GM21786 (cell line): ENCODE data around the gene CCL25.
"Not testable (repeated sequence)": the region's sequence is repeated elsewhere in the genome, so short reads cannot be mapped to it uniquely, and the experiment has no call there.

Source experiments
- ATAC-seq: cut with Tn5 transposase; IDR thresholded peaks from one replicate; pipeline ENCODE4 v1.9.1; 2021; ENCODE audit not compliant: unreplicated experiment

Gene CCL25, protein sequence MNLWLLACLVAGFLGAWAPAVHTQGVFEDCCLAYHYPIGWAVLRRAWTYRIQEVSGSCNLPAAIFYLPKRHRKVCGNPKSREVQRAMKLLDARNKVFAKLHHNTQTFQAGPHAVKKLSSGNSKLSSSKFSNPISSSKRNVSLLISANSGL

DNA sequence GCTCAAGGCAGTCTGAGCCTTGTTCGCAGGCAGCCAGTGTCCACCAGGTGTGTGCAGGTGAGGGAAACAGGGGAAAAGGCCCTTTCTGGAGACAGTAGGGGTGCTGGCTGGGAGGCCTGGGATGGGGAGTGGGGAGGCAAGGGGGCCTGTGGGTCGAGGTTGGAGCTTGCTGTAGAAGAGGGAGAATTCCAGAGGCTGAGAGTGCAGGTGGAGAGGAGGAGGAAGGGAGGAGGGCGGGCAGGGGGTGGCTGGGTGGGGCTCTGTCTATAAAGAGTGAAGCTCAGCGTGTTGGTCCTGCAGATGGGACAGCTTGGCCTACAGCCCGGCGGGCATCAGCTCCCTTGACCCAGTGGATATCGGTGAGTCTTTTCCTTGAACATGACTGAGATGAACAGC is at the start of gene CCL25:
CCL25 (plus strand) TSS at position 297 of the 396 bp plus-strand sequence. CDS start 290 bp downstream, outside the sequence.
- ATAC-seq, result no peak

DNA sequence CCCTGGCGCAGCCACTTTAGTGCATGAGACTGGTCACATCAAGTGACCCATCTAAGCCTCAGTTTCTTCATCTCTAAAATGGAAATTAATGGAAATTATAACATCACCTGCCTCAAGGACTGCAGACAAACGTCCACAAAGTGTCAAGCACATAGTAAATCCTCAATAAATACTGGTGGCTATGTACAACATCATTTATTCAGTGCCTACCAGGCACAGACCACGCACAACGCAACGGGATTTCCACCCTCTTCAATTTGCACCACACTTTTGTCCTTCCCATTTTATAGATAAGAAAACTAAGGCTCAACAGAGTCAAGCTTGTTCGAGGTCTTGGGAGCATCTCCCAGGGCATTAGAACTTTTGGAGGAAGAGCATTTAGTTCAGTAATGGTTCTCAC is 48.6 kb upstream of the CCL25 start:
- no peak for ATAC-seq

DNA sequence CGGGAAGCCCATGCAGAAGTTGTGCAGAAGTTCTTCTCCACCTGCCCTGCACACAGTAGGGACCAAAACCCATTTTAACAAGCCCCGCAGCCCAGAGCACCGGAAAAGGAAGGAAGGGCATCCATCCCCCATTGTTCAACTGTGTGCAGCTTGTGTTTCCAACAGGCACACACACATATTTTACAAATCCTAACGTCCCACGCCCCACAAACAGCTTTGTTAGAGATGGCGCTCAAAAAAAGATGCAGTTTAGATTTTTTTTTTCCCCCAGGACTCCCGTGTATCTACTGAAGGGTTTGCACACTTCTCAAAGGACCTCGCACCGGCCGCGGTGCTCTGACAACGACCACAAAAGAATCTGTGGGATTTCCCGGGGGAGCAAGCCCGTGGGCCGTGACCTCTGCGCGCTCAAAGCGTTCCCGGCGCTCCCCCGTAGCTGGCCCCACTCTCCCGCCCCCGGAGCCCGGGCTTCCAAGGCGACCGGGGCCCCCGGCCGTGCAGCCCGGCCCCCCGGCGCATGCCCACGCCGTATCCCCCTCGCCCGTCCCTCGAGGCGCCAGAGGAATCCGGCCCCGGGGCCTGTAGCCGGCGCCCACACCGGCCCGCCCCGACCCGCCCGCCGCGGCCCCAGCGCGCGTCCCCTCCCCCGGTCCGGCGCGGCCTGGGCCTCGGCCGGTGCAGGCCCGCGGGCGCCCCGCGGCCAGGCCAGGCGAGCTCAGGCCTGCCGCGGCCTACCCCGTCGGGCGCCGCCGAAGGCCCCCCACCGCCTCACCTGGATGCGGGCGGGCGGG is 47.6 kb upstream of the CCL25 start:
- peak; percentile 8 for ATAC-seq

DNA sequence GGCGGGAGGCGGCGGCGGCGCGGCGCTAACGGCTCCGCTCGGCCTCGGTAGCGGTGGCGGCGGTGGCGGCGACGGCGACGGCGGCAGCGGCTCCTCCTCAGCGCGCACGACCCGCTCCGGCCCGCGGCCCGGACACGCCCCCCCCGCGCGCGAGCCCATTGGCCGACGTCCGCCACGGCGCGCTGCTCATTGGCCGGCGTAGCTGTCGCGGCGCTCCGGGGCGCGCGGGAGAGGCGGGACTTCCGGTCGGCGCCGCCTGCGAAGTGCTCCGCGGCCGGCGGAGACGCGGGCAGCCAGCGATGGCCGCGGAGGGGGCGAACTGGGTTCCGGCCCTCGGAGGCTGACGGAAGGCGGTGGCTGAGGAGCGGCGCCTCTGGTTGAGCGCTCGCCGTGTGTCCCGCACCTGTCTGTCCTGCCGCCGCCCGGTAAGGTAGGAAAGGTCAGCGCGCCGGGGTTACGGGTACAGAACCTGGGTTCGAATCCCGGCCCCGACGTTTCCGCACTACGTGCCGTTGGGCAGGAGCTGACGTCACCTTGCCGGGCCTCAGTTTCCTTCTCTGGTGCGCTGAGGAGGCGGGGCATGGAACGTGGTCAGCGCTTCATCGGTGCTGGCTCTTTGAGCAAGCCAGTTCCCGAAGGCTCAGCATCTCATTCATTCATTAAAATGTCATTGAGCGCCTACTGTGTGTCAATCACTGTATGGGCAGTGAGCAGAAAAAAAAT is 46.9 kb upstream of the CCL25 start, which contains the start of gene ELAVL1:
ELAVL1 (minus strand) TSS at position 108 of the 723 bp plus-strand sequence. CDS start 13,826 bp downstream, outside the sequence.
- peak; percentile 57 for ATAC-seq

DNA sequence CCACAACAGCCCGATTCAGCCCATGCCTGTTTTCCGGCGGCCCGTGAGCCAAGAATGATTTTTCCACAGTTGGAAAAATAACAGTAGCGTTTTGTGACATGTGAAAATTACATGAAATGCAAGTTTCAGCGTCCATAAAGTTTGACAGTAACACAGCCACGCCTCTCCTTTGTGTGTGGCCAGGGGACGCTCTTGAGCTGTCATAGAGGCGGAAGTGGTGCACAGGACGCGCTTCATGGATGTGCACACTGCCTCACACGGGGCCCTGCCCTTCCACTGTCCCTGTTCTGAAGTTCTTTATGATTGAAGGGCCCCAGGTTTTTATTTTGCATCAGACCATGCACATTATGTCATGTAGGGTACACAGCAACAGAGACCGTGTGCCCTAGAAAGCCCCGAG is 34.8 kb upstream of the CCL25 start:
- ATAC-seq, result no peak

DNA sequence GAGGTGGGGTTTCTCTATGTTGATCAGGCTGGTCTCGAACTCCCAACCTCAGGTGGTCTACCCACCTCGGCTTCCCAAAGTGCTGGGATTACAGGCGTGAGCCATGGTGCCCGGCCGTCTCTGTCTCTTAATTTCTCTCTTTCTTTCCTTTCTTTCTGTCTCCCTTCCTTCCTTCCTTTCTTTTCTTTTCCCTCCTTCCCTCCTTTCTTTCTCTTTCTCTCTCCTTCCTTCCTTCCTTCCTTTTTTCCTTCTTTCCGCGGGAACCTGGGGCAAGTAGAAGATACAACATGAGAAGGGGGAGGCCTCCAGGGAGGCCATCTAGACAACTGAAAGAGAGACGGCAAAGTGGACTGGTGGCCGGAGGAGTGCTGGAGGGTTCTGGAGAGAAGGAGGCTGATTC is 31.9 kb upstream of the CCL25 start:
- no peak for ATAC-seq

DNA sequence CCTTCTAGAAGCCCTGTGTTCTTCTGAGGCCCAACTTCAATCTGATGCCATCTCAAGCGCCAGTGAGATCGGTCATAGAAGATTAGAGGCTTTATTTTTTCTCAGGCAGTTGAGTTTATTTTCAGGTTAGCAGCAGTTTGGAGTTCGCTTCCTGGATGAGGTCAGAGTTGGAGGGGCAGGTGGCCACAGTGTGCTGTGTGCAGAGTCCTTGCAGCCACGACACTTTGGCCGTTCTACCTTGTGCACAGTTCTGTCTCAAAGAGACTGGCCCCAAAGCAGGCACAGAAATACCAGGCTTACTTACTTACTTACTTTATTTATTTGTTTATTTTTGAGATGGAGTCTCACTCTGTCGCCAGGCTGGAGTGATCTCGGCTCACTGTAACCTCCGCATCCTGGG is 31.2 kb upstream of the CCL25 start:
- ATAC-seq, result no peak

DNA sequence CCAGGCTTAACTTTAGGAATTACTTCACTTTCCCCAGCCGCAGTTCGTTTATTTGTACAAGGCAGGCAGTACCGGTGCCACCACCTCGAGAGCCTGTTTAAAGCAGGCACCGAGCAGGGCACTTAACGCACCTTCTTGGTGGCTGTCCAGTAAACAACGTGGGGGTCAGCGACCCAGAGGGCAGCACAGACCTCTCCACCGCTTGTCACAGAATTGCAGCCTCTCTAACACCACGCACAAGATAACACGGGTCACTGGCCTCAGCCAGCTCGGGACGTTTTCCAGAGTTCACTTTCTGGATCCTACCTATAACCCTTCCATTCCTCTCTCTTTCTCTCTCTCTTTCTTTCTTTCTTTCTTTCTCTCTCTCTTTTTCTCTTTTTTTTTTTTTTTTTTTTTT is 30.3 kb upstream of the CCL25 start:
- no peak for ATAC-seq

DNA sequence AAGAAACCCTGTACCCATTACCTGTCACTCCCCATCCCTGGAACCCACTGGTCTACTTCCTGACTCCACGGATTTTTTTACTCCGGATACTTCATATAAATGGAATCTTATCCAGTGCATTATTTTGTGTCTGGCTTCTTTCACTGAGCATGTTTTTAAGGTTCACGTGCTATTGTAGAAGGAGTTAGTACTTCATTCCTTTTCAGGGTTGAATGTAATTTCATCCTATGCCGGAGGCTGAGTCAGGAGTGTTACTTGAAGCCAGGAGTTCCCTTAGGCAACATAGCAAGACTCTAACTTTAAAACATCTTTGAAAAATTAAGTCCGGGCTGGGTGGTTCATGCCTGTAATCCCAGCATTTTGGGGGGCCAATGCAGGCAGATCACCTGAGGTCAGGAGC is 29.2 kb upstream of the CCL25 start:
- no peak for ATAC-seq

DNA sequence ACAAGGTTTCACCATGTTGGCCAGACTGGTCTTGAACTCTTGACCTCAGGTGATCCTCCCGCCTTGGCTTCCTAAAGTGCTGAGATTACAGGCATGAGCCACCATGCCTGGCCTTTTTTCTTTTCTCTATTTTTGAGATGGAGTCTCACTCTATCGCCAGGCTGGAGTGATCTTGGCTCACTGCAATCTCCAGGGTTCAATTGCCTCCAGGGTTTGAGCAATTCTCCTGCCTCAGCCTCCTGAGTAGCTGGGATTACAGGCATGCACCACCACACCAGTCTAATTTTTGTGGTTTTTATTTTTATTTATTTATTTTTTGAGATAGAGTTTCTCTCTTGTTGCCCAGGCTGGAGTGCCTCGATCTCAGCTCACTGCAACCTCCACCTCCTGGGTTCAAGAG is 28.3 kb upstream of the CCL25 start:
- ATAC-seq, result not testable (repeated sequence)

DNA sequence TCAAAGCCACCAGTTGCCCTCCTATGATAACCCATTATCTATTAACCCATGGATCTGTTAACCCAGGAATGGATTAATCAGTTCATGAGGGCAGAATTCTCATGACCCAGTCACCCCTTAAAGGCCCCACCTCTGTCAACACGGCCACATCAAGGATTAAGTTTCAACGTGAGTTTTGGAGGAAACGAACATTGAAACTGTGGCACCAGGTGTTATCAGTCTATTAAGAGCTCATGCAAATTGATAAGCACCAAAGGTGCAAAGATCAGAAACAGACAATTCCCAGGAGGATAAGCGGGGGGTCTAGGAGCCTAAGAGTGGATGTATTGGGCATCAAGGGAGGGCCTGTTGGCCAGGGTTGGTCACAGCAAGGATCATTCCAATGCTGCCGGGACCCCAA is 27.2 kb upstream of the CCL25 start:
- no peak for ATAC-seq

DNA sequence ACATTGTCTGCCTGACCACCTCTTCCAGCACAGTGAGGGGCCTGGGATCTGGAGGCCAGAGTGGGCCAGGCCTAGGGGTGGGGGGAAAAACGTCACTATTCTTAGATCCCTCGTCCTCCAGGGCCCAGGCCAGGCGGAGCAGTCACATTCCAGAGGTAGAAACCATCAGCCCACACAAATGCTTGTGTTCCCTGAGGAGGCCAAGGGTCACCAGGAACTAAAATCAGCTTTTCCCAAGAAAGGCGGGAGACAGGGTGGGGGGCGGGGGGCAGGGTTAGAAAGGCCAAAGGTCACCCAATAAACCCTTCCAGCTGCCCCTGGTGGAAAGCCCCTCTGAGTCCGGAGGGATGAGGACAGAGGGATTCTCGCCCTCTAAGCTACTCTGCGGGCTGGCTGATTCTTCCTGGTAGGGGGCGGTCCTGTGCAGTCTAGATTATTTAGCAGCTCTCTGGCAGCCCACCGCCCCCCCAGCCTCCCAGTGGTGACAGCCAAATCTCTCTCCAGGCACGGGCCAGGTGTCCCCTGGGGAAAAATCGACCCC is 23.5 kb upstream of the CCL25 start:
- ATAC-seq, result no peak

DNA sequence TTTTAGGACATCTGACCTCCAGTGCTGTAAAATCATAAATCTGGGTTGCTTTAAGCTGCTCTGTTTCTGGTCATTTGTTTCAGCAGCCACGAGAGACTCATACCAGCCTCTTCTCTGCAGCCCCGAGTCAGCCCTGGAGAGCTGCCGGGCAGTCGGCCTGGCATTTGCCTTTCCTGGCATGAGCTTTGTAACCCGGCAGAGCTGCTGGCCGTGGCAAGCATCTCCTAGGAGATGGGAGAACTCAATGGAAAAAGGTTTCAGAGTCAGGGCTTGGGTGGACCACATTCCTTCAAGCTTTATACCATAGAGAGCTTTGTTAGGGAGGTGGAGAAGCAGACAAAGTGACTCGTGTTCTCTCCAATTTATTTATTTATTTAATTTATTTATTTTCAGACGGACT is 21.6 kb upstream of the CCL25 start:
- no peak for ATAC-seq

DNA sequence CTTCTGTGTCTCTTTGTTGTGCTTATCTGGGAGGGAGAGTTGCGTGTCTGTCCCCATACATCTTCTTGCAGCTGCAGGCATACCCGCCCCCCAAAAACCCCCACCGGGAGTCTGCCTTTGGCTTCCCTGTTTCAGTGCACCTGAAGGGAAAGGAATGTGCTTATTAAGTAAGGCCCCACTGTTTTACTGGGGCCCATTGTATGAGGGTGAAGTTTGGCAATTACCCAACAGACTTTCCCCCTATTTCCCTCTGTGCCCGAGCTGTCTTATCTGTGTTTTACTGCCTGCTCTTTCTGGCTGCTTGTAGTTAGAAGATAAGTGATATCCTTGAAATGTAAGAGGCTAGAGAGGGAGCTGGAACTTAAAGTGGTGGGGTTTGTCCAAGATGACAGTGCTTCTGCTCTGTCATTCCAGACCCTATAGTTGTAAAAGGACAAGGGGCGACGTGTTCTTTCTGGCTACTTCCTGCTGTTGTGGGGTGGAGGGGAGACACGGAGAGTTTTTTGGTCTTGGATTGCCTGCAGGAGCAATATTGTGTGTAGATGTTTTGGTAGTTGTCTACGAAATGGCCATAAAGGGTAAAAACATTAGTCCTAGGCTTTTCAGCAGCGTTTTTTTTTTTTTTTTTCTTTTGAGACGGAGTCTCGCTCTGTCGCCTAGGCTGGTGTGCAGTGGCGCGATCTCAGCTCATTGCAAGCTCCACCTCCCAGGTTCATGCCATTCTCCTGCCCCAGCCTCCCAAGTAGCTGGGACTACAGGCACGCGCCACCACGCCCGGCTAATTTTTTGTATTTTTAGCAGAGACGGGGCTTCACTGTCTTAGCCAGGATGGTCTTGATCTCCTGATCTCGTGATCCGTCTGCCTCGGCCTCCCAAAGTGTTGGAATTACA is 19.0 kb upstream of the CCL25 start:
- ATAC-seq, result not testable (repeated sequence)

DNA sequence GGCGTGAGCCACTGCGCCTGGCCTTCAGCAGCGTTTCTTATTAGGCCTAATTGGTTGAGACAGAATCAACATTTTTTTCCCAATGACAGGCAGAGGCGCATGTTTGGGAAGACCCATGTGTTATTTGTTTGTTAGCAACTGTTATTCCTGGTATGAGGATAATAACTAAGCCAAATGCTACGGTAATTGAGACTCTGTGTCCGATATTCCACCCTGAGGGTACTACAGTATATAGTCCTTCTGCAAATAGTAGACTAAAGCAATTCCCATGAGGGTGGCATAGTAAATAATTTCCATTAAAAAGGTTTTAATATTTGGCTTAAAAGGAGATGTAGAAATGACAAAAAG is 18.4 kb upstream of the CCL25 start:
- ATAC-seq, result no peak

DNA sequence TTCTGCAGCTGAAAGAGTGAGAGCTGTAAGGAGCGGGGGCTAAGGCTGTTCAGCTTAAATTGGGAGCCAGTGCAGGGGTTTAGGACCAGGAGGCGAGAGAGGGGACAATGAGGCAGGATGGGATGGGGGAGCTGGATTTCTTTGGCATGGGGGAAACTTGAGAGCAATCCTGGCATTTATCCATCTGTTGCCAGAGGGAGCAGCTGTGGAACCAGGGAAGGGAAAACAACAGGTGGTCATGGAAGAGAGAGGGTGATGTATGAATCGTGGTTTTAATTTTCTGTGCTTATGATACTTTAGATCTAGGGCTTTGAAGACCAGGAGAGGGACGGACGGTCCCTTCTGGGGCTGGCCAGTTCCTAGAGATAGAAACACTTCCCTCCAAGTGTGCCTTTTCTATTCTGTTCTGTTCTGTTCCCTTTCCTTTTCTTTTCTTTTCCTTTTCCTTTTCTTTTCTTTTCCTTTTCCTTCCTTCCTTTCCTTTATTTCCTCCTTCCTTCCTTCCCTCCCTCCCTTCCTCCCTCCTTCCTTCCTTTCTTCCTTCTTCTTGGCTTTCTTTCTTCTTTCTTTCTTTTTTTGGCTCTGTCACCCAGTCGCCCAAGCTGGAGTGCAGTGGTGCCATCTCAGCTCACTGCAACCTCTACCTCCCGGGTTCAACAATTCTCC is 16.0 kb upstream of the CCL25 start:
- ATAC-seq, result no peak

DNA sequence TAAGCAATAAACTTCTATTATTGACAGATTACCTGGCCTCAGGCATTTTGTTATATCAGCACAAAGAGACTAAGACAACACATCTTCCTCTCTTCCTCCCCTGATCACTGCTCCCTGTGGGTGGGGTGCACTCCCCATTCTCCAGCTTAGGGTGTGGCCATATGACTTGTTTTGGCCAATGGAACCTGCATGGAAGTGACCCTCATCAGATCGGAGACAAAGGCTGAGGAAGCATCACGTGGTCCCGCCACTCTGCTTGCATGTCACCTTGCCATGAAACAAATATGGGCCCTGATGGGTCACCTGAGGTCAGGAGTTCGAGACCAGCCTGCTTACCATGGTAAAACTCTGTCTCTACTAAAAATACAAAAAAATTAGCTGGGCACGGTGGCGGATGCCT is 13.7 kb upstream of the CCL25 start:
- ATAC-seq, result no peak

DNA sequence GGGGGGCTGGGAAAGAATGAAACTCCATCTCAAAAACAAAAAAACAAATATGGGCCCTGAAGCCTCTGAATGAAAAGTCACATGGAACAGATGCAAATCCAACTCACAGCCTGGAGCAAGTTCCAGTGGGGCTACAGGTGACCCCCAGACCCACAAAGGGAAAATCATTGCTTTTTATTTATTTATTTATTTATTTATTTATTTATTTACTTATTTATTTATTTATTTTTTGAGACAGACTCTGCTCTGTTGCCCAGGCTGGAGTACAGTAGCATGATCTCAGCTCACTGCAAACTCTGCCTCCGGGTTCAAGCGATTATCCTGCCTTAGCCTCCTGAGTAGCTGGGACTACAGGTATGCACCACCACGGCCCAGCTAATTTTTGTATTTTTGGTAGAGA is 13.3 kb upstream of the CCL25 start:
- ATAC-seq, result no peak

DNA sequence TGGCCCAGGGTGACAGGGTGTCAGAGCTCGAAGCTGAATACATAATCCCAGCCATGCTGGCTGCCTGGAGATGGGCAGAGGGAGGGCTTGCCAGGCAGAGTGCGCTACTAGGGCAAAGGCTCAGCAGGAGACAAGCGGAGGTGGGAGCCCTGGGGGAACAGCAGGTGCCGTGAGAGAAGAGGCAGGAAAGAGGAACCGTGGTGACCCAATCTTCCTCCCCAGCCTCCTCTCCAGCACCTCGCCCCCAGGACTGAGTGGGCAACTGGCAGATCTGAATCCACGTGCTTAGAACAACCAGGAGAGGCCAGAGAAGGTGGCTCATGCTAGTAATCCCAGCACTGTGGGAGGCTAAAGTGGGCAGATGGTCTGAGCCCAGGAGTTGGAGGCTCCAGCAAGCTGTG is 11.0 kb upstream of the CCL25 start:
- no peak for ATAC-seq

DNA sequence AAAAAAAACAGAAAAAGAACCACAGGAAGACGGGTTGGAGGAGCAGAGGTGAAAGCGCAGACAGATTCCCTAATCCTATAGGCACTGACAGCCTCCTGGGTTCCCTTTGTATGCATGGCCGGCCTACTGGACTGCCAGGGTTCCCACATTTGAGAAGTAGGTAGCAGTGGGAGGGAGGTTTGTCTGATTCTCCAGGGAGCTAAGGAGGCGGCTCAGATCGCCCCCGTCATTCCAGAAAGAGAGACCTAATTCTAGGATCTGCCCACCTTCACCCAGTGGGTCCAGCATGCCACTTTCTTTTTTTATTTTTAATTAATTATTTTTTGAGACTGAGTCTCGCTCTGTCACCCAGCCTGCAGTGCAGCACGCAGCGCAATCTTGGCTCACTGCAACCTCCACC is 9.7 kb upstream of the CCL25 start:
- no peak for ATAC-seq
